HG02885 (cell line): ENCODE measurements around the gene BCL6.

Source experiments
- ATAC-seq: cut with Tn5 transposase; IDR thresholded peaks from one replicate; pipeline ENCODE4 v1.9.1; 2021; ENCODE audit warnings: mild to moderate bottlenecking; ENCODE audit not compliant: unreplicated experiment, poor library complexity

BCL6 gene

GRCh38 chr3:187740421-187741399, 4.6 kb downstream of the BCL6 start:
- no peak for ATAC-seq

GRCh38 chr3:187739561-187740332, 5.5 kb downstream of the BCL6 start:
- ATAC-seq, result peak; percentile 52

GRCh38 chr3:187739094-187739560, 6.1 kb downstream of the BCL6 start:
- ATAC-seq, result no peak

GRCh38 chr3:187738331-187739093, 6.8 kb downstream of the BCL6 start:
- peak; percentile 70 for ATAC-seq

GRCh38 chr3:187738071-187738330, 7.3 kb downstream of the BCL6 start:
- ATAC-seq, result no peak

- no peak for ATAC-seq
These were observed 7.7 kb downstream of the BCL6 start for GRCh38 chr3:187737368-187738070.

- no peak for ATAC-seq
These were observed 8.3 kb downstream of the BCL6 start for GRCh38 chr3:187737006-187737367.

- no peak for ATAC-seq
These were observed 8.8 kb downstream of the BCL6 start for GRCh38 chr3:187736418-187736871.

GRCh38 chr3:187735837-187736236, 9.4 kb downstream of the BCL6 start:
- no peak for ATAC-seq

GRCh38 chr3:187735383-187735782, 9.9 kb downstream of the BCL6 start:
- no peak for ATAC-seq

- ATAC-seq, result no peak
These were observed 10.4 kb downstream of the BCL6 start for GRCh38 chr3:187734841-187735240.

- ATAC-seq, result no peak
These were observed 11.9 kb downstream of the BCL6 start for GRCh38 chr3:187733371-187733770.

- ATAC-seq, result no peak
These were observed 15.7 kb downstream of the BCL6 start for GRCh38 chr3:187729598-187729997.

- no peak for ATAC-seq
These were observed 16.2 kb downstream of the BCL6 start for GRCh38 chr3:187728940-187729583.

GRCh38 chr3:187728248-187728647, 17.0 kb downstream of the BCL6 start:
- no peak for ATAC-seq

GRCh38 chr3:187726564-187726963, 18.7 kb downstream of the BCL6 start:
- no peak for ATAC-seq

- ATAC-seq, result no peak
These were observed 19.5 kb downstream of the BCL6 start for GRCh38 chr3:187725653-187726370.

GRCh38 chr3:187725224-187725623, 20.0 kb downstream of the BCL6 start:
- no peak for ATAC-seq

GRCh38 chr3:187722206-187722612, 23.1 kb downstream of the BCL6 start:
- ATAC-seq, result no peak
